Astrocyte of the hippocampus (primary cell): ENCODE data around the gene ARHGAP22.
A peak's percentile ranks its signal among the peaks of the same experiment; 100 is the strongest.

Source experiments
- DNase-seq: peaks from one replicate; pipeline ENCODE4 v3.0.0; 2011; ENCODE audit warnings: low read depth, low spot score

ARHGAP22 gene

GRCh38 chr10:48633381-48634197 is 28.7 kb upstream of the ARHGAP22 start:
- no peak for DNase-seq

GRCh38 chr10:48632166-48632565 is 27.3 kb upstream of the ARHGAP22 start:
- no peak for DNase-seq

- DNase-seq: no peak
Observed at GRCh38 chr10:48627984-48628609, 23.2 kb upstream of the ARHGAP22 start.

GRCh38 chr10:48626986-48627731 is 22.3 kb upstream of the ARHGAP22 start:
- no peak for DNase-seq

- DNase-seq: no peak
Observed at GRCh38 chr10:48626447-48626846, 21.6 kb upstream of the ARHGAP22 start.

GRCh38 chr10:48625826-48626134 is 20.9 kb upstream of the ARHGAP22 start:
- no peak for DNase-seq

- no peak for DNase-seq
Observed at GRCh38 chr10:48623607-48624132, 18.8 kb upstream of the ARHGAP22 start.

- no peak for DNase-seq
Observed at GRCh38 chr10:48623009-48623408, 18.1 kb upstream of the ARHGAP22 start.

GRCh38 chr10:48620719-48621118 is 15.8 kb upstream of the ARHGAP22 start:
- DNase-seq: no peak

GRCh38 chr10:48616436-48616835 is 11.6 kb upstream of the ARHGAP22 start:
- DNase-seq: no peak

GRCh38 chr10:48614481-48615390 is 9.9 kb upstream of the ARHGAP22 start:
- DNase-seq: peak; percentile 38

GRCh38 chr10:48613016-48613415 is 8.1 kb upstream of the ARHGAP22 start:
- no peak for DNase-seq

GRCh38 chr10:48612236-48612943 is 7.5 kb upstream of the ARHGAP22 start:
- peak; percentile 69 for DNase-seq

GRCh38 chr10:48611133-48611532 is 6.3 kb upstream of the ARHGAP22 start:
- DNase-seq: no peak

GRCh38 chr10:48610585-48611093 is 5.8 kb upstream of the ARHGAP22 start:
- no peak for DNase-seq

GRCh38 chr10:48609899-48610584 is 5.2 kb upstream of the ARHGAP22 start:
- no peak for DNase-seq

- no peak for DNase-seq
Observed at GRCh38 chr10:48609441-48609840, 4.6 kb upstream of the ARHGAP22 start.

GRCh38 chr10:48608976-48609375 is 4.1 kb upstream of the ARHGAP22 start:
- no peak for DNase-seq

- DNase-seq: peak; percentile 36
Observed at GRCh38 chr10:48608279-48608681, 3.4 kb upstream of the ARHGAP22 start.
